GM21390 (cell line): ENCODE measurements around the gene GTF2H2.
"Not testable (repeated sequence)": the region's sequence is repeated elsewhere in the genome, so short reads cannot be mapped to it uniquely, and the experiment has no call there.

Source experiments
- ATAC-seq: cut with Tn5 transposase; IDR thresholded peaks from one replicate; pipeline ENCODE4 v1.9.1; 2021; ENCODE audit not compliant: unreplicated experiment

GTF2H2 gene

DNA sequence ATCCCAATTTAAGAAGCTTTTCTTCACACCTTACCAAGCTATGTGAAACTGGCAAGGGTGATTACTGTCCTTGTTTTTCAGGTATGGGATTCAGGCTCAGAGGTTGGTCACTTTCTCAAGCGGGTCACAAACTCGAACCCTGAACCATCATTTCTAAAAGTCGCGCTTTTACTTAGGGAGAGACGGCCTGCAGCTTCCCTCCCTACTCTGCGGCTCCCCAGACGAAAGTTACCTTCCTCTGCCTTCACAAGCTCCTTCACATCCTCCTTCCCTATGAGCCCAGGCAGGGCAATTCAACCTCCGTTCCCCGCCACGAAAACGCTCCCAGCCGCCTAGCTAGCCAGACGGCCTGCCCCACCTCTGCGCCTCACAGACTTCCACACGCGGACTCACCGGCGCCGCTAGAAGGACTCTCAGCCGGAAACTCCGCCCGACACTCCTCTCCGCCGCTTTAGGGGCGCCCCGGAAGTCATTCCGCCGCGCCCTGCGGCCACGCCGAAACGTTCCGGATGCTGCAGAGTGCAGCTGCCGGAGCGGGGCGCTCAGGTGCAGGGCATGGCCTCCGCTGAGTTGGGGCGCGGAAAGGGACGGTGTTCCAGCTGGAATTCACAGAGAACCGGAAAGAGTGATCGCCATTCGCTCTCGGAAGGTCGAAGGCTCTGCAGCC lies at the start of gene GTF2H2:
Gene GTF2H2 (minus strand): TSS at position 415 of the 667 bp plus-strand sequence. CDS start 4,913 bp downstream, outside the sequence.
- peak; percentile 94 for ATAC-seq

DNA sequence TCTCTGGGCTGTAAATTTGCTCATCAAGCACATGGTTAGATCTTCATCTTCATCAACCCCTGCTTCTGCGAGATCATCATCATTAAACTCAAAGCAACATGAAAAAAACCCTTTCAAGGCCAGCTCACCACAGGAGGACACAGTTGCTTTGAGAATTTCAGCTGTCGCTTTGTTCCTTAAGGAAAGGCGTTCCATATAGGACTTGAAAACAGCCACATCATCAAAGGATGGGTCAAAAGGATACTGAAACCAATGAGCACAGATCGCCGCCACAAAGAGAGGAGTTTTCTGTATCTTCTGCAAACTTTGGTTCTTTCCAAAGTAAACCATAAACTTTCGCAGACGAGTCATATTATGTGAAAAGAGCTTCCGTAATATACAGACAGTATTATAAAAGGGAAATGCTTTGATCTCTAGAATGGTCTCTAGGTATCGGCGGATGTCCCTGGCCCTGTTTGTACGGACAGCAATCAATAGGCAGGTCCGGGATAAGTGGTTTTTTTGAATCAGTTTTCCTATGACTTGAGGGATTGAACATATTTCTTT lies 42.3 kb upstream of the GTF2H2 start:
- ATAC-seq = not testable (repeated sequence)

DNA sequence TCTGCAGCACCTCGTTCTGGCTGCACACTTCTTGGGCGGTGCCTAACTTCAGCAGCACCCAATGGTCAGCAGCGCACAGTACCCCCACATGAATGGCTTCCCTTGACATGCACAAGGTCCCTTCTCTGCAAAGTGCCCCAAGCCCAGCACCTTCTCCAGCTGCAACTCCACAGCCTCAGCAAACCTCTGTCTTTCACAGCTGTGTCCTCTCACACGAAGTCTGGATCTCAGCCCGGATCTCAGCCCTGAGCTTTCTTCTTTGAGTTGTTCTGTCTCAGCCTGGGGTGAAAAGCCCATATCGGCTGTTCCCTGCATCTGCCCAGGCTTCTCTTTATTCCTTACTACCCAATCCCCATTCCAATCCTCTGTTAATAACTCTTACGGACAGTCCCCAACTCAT lies 32.5 kb upstream of the GTF2H2 start:
- not testable (repeated sequence) for ATAC-seq

DNA sequence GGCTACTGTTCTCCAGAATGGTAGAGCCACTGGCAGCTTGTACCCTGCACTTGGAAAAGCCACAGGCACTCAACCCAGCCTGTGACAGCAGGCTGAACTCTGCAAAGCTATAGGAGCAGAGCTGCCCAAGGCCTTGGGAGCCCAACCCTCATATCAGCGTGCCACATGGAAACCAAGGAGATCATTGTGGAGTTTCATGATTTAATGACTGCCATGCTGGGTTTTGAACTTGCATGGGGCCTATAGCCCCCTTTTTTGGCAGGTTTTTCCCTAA lies 30.4 kb upstream of the GTF2H2 start:
- not testable (repeated sequence) for ATAC-seq

DNA sequence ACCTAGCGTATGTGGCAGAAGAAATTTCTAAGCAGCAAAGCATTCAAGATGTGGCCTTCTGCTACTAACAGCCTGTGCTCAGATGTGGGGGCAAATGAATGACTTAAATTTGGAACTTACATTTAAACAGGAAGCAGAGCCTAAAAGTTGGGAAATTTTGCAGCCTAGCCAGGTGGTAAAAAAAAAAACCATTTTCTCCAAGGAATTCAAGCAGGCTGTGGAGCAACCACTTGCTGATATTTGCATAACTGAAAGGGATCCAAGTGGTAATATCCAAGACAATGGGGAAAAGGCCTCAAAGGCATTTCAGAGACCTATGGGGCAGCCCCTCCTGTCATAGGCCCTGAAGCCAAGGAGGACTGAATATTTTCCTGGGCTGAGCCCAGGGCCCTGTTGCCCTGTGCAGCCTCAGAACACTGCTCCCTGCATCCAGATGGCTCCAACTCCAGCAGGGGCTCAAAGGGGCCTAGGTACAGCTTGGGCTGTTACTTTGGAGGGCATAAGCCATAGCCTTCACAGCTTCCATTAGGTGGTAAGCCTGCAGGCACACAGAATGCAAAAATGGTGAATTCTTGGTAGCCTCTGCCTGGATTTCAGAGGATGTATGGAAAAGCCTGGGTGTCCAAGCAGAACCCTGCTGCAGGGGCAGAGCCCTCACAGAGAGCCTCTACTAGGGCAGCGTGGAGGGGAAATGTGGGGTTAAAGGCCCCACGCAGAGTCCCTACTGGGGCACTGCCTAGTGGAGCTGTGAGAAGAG lies 29.9 kb upstream of the GTF2H2 start:
- ATAC-seq = not testable (repeated sequence)

DNA sequence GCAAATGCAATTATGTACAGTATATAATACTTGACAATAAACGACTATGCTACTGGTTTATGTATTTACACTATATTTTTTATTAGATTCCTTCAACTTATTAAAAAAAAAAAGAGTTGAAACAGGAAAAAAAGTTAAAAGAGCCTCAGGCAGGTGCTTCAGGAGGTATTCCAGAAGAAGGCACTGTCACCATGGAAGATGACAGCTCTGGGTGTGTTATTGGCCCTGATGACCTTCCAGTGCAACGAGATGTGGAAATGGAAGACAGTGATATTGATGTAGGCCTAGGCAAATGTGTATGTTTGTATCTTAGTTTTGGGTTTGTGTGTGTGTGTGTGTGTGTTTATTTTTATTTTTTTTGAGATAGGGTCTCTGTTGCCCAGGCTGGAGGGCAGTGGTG lies 22.3 kb upstream of the GTF2H2 start:
- not testable (repeated sequence) for ATAC-seq

DNA sequence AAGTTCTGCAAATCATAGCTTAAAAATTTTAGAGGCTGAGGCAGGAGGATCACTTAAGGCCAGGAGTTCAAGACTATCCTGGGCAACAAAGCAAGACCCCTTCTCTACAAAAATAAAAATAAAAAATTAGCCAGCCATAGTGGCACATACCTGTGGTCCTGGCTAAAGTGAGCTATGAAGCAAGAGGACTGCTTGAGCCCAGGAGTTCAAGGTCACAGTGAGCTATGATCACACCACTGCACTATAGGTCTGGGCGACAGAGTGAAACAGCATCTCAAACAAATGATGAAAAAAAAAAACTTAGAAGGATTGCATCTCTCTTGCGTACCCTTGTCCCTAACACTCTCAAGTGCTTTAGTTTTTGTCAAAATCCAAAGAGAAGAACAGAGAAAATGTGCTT lies 21.3 kb upstream of the GTF2H2 start:
- ATAC-seq = not testable (repeated sequence)

DNA sequence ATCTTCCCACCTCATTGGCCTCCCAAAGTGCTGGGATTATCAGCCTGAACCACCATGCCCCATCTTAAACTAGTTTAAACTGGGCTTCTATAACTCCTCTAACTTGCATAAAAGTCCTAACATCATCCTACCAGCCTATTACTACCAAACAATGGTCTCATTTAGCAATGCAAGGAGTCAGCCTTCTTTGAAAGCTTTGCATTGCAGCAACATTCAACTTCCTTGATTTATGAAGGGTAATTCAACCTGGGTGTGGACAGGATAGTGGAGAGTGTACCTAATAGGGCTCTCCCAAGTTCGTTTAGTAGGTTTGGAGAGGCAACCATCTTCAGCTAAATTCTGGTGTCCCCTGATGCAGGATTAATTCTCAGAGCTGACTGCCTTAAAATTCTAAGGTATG lies 18.7 kb upstream of the GTF2H2 start:
- ATAC-seq = not testable (repeated sequence)

DNA sequence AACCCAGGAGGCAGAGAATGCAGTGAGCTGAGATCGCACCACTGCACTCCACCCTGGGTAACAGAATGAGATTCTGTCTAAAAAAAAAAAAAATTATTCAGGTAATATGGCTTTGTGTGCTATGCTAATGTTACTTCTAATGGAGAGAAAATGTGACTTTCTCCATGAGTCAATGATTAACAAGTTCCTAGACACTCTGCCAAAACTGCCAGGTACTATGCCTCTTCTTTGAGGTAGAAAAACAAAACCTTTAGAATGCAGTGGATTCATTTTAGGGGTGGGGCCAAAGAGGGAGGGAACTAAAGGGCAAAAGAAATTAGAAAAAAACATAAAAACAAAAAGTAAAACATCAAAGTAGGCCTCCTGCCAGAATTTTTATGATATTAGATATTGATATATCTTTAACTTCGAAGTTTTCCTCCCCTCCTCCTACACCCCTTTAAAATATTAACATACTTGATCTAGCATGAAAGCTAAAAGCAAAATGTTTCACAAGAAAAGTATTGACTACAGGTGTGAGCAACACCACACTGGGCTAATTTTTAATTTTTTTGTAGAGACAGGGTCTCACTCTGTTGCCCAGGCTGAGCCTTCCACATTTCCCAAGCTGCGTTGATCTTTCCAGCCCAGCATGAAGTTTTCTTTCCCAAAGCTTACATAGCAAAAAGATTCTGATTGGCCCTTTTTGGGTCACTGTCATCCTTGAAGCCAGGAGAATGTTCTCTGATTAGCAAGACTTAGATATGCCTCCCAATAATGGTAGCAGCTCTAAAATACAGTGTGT lies 17.0 kb upstream of the GTF2H2 start:
- ATAC-seq = not testable (repeated sequence)

DNA sequence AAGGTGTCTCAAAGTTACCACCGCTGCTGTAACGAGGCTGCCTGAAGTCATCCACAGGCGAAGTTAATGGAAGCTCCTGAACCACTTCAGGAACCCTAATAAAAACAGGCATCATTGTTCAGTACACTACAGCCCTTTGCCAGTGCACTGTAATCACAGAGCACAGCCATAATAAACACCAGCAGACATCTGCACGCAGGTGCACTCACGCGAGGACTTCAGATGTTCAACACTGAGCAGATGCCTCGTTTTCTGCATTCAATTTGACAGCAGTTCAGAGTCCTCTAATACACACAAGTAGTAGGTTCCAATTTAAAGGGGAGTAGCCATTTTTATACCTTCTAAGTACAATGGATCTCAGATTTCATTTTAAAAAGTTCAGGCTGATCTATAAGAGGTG lies 15.4 kb upstream of the GTF2H2 start:
- not testable (repeated sequence) for ATAC-seq

DNA sequence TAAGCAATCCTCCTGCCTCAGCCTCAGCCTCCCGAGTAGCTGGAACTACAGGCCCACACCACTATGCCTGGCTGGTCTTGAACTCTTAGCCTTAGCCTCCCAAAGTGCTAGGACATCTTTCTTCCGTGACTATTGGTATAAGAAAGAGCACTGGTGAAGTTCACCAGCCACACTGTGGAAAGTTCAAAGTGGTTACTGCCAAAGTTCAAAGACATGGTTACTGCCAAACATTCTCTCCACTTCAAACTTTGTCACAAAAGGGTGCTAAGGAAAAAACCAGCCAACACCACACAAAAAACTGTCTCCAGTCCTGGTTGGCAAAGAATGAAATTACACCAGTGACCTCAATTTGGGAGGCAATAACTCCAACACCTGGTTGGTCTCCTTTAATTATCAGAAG lies 14.9 kb upstream of the GTF2H2 start:
- ATAC-seq = not testable (repeated sequence)

DNA sequence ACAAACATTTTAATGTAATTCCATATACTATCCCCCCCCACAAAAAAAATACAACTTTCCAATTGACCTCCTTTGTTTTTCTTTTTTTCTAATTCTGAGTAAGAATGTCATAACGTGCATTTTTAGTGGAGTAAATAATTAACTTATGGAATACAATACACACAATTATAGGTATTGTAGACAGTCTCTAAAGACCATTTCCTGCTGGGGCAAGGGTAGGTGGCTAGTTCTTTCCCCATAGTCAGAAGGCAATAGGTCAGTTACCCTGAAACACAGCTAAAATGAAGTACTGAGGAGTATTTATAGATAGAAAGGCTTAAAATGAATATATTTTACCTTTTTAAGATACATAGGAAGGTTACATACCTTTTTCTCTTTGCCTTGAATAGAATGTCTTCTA lies 6.2 kb downstream of the GTF2H2 start:
- ATAC-seq = not testable (repeated sequence)

DNA sequence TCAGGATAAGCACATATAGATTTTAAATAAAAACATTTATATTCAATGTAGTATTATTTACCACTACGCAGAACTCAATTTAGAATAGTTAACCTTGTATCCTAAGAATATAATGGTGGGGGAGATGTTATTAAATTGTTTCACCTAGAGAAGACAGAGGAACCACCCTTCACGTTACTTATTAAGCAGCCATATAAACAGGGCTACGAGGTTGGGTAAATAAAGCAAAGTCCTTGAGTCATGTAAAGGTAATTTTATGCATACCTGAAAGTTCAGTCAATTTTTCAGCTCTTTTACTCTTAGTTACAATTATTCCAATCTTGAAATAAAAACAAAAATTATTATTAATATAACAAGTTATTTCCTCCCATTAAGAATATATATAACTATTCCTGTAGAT lies 8.1 kb downstream of the GTF2H2 start:
- not testable (repeated sequence) for ATAC-seq

DNA sequence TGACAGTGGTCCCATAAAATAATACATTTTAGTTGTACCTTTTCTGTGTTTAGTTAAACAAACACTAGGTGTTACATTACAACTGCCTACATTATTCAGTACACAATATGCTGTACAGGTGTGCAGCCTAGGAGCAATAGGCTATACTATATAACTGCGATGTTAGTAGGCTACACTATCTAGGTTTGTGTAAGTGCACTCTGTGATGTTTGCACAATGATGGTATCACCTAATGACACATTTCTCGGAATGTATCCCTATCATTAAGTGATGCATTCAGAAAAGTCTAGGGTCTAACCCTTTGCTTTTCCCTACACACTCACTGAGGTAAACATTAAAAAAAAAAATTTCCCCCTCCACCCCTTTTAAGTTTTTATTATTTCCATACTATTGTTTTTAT lies 22.7 kb downstream of the GTF2H2 start:
- not testable (repeated sequence) for ATAC-seq

DNA sequence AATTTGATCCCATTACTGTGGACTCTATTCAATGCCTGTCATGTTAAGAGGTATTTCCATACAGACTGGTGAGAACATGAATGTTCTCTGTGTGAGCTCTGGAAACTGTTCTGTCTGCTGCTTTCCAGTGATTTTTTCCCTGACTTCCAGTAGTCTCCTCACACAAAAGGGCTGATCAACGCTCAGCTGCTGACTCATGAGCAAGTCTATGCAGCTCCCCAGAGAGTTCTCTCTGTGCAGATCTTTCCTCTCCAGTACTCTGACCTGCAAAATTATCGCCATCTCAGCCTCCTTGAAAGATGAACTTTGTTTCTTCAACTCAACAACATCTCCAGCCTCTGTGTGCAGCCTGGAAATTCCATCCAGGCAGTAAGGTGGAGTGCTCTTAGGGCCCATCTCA lies 23.3 kb downstream of the GTF2H2 start:
- not testable (repeated sequence) for ATAC-seq

DNA sequence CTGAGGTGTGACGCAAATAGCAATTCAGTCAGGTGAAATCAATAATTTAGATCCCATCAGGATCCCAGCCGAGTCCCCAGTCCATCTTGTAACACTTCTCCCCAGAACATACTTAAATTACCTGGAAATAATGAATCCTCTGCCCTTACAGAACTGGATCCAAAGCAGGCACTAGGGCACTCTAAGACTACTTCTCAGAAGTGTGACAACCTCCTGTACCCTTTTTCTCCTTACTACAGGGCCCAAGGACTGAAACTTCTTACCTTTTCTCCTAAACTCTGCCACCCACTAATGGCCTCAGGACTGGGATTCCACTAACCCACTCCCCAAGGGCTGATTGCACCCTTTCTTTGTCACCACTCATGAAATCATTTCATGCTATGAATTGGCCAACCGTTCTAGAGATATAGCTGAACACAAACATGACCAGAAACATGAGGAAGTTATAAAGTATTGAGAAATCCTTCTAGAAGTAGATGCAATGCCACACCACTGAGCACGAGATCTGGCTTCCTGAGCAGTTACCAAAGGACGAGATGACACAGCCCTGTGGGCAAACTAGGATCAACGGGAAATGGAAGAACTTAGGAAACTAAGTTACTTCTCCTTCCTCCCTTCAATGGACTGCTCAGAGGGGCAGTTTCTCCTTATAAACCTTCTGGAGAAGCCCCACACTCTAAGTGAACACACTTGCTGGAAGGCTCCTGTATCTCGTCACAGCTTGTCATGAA lies 36.3 kb downstream of the GTF2H2 start:
- not testable (repeated sequence) for ATAC-seq

DNA sequence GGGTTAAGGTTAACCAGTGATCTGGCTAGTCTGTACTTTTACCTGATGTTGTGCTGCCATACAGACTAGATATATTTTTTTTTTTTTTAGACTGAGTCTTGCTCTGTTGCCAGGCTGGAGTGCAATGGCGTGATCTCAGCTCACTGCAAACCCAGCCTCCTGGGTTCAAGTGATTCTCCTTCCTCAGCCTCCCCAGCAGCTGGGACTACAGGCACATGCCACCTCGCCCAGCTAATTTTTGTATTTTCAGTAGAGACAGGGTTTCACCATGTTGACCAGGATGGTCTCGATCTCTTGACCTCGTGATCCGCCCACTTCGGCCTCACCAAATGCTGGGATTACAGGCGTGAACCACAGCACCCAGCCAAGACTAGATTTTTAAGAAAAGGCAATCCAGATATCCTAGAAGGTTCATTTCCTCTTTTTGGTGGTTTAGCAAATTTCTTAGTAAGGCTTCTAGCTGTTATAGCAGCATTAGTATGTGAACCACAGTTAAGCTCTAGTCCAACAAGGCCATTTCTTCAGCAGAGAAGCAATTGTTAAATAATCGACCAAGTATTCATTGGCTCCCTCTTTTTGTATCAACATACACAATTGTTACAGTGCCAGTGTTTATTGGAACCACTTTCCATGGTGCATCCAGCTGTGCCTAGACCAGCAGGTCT lies 42.1 kb downstream of the GTF2H2 start, which contains the start of gene NAIP:
Gene NAIP (minus strand): TSS at position 51 of the 665 bp plus-strand sequence. CDS start 12,424 bp downstream, outside the sequence.
- ATAC-seq = not testable (repeated sequence)

DNA sequence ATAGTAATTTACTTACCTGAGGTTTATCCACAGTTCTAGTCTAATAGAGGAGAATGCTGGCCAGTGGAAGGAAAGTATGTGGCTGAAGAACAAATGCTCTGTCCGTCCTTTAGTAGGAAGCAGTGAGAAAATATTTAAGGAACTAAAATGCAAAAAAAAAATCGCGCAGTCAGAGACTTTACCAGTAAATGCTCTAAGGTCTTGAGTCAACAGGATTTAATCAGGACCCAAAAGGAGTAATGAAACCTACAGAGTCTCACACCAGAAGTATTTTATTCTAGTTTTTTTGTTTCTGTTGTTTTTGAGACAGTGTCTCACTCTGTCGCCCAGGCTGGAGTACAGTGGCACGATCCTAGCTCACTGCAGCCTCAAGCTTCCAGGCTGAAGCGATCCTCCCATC lies 46.8 kb downstream of the GTF2H2 start:
- ATAC-seq = not testable (repeated sequence)

DNA sequence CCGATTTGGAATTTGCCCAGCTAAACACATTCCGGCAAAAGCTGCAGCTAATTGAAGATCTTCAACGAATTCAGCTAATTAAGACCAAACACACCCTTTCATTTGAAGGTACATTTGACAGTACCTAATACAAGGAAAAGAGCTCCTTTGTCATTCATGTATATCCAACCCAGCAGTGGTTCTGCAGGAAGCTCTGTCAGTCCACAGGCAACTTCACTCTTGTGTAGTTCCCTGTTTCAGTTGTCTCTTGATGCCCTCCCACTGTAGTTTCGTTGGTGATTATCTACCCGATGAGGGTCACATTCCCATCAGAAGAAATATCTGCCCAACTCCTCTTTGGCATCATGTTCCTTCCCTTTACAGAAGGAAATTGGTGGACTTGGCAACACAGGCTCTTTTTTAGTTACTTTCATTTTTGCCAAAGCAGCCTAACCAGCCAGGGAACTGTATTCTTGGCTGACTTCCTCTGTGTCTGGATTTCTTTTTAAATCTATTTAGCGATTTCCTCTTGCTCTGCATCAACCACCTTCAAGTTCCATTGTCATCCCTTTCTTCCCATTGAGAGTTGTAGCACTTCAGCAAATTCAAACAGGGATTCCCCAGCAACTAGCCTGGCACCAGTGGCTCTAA lies 49.0 kb downstream of the GTF2H2 start:
- not testable (repeated sequence) for ATAC-seq

DNA sequence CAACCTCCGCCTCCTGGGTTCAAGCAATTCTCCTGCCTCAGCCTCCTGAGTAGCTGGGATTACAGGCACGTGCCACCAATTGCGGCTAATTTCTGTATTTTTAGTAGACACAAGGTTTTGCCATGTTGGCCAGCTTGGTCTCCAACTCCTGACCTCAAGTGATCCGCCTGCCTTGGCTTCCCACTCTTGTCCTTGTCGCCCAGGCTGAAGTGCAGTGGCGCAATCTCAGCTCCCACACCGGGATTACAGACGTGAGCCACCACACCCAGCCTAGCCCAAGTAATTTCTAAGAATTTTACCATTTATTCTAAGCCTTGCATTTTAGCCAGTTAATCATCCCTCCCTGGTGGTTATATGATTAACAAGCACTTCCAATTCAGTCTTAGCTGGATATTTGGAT lies 53.3 kb downstream of the GTF2H2 start:
- ATAC-seq = no peak
